ENCODE measurements around the gene SARS2.

GRCh38 chr19:38905620-38906019 lies 24.9 kb downstream of the SARS2 start:
- TF ChIP-seq YY1 (IDR thresholded peaks at IDR 0.05; ENCODE audit: insufficient read depth, insufficient read length), result no peak
- no peak for TF ChIP-seq SUZ12 (IDR thresholded peaks at IDR 0.05; ENCODE audit: extremely low read depth, insufficient read depth, insufficient read length)
- no peak for TF ChIP-seq ZNF274 (IDR thresholded peaks at IDR 0.05; ENCODE audit: low read depth, low read length)
